ENCODE data around the gene TMEM218. TPM values are rescaled to one million over a fixed set of nuclear protein-coding genes. Genes with fewer than 3 reads are reported as not detected.

Gene TMEM218
- total RNA-seq, 2 experiments from 2014 or later: 11.3 TPM

GRCh38 chr11:125105926-125106325 is 5.5 kb downstream of the TMEM218 start:
- DNase-seq (no peak), ATAC-seq (no peak)
- no peak overlapping the region for H3K4me3 Mint-ChIP-seq
- H3K36me3 Mint-ChIP-seq (ENCODE audit: low read depth): peaks cover 18% of the 10 kb centered on the region
- peaks cover 24% of the 10 kb centered on the region for H3K4me1 Mint-ChIP-seq
- CTCF ChIA-PET: interaction anchor here (0.6 to 1.3 kb wide), 5 partner anchors 10 to 186 kb away, joined by 3 to 4 read pairs (median 3); no protein-coding TSS in a partner anchor
- no peak overlapping the region for H3K27ac Mint-ChIP-seq
- no peaks in the 10 kb centered on the region for H3K27me3 Mint-ChIP-seq
- POLR2A ChIA-PET: interaction anchor here (0.7 kb wide), 1 partner anchor 98 kb away, joined by 3 read pairs; no protein-coding TSS in a partner anchor
- no peaks in the 10 kb centered on the region for H3K9me3 Mint-ChIP-seq (ENCODE audit: low read depth)
- intact Hi-C loops (cut with DNase I, micrococcal nuclease): no loop called here

GRCh38 chr11:125102510-125102909 is 8.9 kb downstream of the TMEM218 start:
- ChIA-PET POLR2A (no interaction called here), CTCF (interaction anchor here (0.7 kb wide), 1 partner anchor 133 kb away, joined by 3 read pairs; no protein-coding TSS in a partner anchor)
- DNase-seq (no peak), ATAC-seq (no peak)
- Mint-ChIP-seq H3K4me1 (peaks cover 14% of the 10 kb centered on the region), H3K9me3 (ENCODE audit: low read depth) (no peaks in the 10 kb centered on the region), H3K27ac (no peak overlapping the region), H3K4me3 (no peak overlapping the region), H3K27me3 (no peaks in the 10 kb centered on the region), H3K36me3 (ENCODE audit: low read depth) (peaks cover 34% of the 10 kb centered on the region)
- intact Hi-C loops (cut with DNase I, micrococcal nuclease): no loop called here

- no peaks in the 10 kb centered on the region for H3K27me3 Mint-ChIP-seq
- POLR2A ChIA-PET: no interaction called here
- H3K36me3 Mint-ChIP-seq (ENCODE audit: low read depth): peaks cover 35% of the 10 kb centered on the region
- H3K9me3 Mint-ChIP-seq (ENCODE audit: low read depth): no peaks in the 10 kb centered on the region
- intact Hi-C loops (cut with DNase I, micrococcal nuclease): no loop called here
- H3K4me1 Mint-ChIP-seq: peaks cover 14% of the 10 kb centered on the region
- no peak overlapping the region for H3K4me3 Mint-ChIP-seq
- no peak for DNase-seq
- ATAC-seq: no peak
- CTCF ChIA-PET: no interaction called here
- H3K27ac Mint-ChIP-seq: no peak overlapping the region
Observed at GRCh38 chr11:125102025-125102424, 9.4 kb downstream of the TMEM218 start.

GRCh38 chr11:125101596-125101995 is 9.8 kb downstream of the TMEM218 start:
- Mint-ChIP-seq H3K36me3 (ENCODE audit: low read depth) (peaks cover 31% of the 10 kb centered on the region), H3K27ac (no peak overlapping the region), H3K9me3 (ENCODE audit: low read depth) (no peaks in the 10 kb centered on the region), H3K4me3 (no peak overlapping the region), H3K27me3 (no peaks in the 10 kb centered on the region), H3K4me1 (peaks cover 14% of the 10 kb centered on the region)
- intact Hi-C loops (cut with DNase I, micrococcal nuclease): no loop called here
- CTCF ChIA-PET: no interaction called here
- ATAC-seq (no peak), DNase-seq (no peak)
- POLR2A ChIA-PET: no interaction called here

- DNase-seq (no peak), ATAC-seq (no peak)
- intact Hi-C loops (cut with DNase I, micrococcal nuclease): no loop called here
- no peak overlapping the region for H3K4me3 Mint-ChIP-seq
- no peaks in the 10 kb centered on the region for H3K27me3 Mint-ChIP-seq
- CTCF ChIA-PET: interaction anchor here (0.5 kb wide), 1 partner anchor 40 kb away, joined by 3 read pairs; no protein-coding TSS in a partner anchor
- H3K36me3 Mint-ChIP-seq (ENCODE audit: low read depth): peaks cover 30% of the 10 kb centered on the region
- POLR2A ChIA-PET: no interaction called here
- H3K4me1 Mint-ChIP-seq: peaks cover 3% of the 10 kb centered on the region
- no peaks in the 10 kb centered on the region for H3K9me3 Mint-ChIP-seq (ENCODE audit: low read depth)
- H3K27ac Mint-ChIP-seq: no peak overlapping the region
Observed at GRCh38 chr11:125100136-125100535, 11.3 kb downstream of the TMEM218 start.

- Mint-ChIP-seq H3K4me3 (no peak overlapping the region), H3K27ac (no peak overlapping the region)
Observed at GRCh38 chr11:125094731-125095130, 16.7 kb downstream of the TMEM218 start.

GRCh38 chr11:125093502-125093901 is 17.9 kb downstream of the TMEM218 start:
- Mint-ChIP-seq H3K27ac (no peak overlapping the region), H3K4me1 (peaks cover 3% of the 10 kb centered on the region), H3K4me3 (no peak overlapping the region), H3K27me3 (no peaks in the 10 kb centered on the region), H3K36me3 (ENCODE audit: low read depth) (peaks cover 7% of the 10 kb centered on the region), H3K9me3 (ENCODE audit: low read depth) (no peaks in the 10 kb centered on the region)
- ChIA-PET CTCF (no interaction called here), POLR2A (no interaction called here)
- DNase-seq: no peak
- no peak for ATAC-seq
- intact Hi-C loops (cut with DNase I, micrococcal nuclease): loop anchor here in 1 of 2 experiments (5.0 to 10.0 kb wide), 2 partner anchors 254 to 311 kb away; no protein-coding TSS in a partner anchor

More at GRCh38 chr11:125094731-125095130, 16.7 kb downstream of the TMEM218 start:
- no peak for DNase-seq
- peaks cover 11% of the 10 kb centered on the region for H3K36me3 Mint-ChIP-seq (ENCODE audit: low read depth)
- ATAC-seq: no peak
- intact Hi-C loops (cut with DNase I, micrococcal nuclease): loop anchor here in 1 of 2 experiments (5.0 to 10.0 kb wide), 2 partner anchors 253 to 310 kb away; no protein-coding TSS in a partner anchor
- ChIA-PET POLR2A (no interaction called here), CTCF (no interaction called here)
- H3K27me3 Mint-ChIP-seq: no peaks in the 10 kb centered on the region
- H3K4me1 Mint-ChIP-seq: peaks cover 3% of the 10 kb centered on the region
- no peaks in the 10 kb centered on the region for H3K9me3 Mint-ChIP-seq (ENCODE audit: low read depth)

- no peaks in the 10 kb centered on the region for H3K9me3 Mint-ChIP-seq (ENCODE audit: low read depth)
- H3K27me3 Mint-ChIP-seq: no peaks in the 10 kb centered on the region
- ChIA-PET POLR2A (no interaction called here), CTCF (interaction anchor here (1.6 kb wide), 1 partner anchor 262 kb away, joined by 3 read pairs; no protein-coding TSS in a partner anchor)
- DNase-seq (no peak), ATAC-seq (no peak)
- peaks cover 3% of the 10 kb centered on the region for H3K4me1 Mint-ChIP-seq
- H3K27ac Mint-ChIP-seq: no peak overlapping the region
- H3K36me3 Mint-ChIP-seq (ENCODE audit: low read depth): peaks cover 4% of the 10 kb centered on the region
- intact Hi-C loops (cut with DNase I, micrococcal nuclease): loop anchor here in 1 of 2 experiments (5.0 to 10.0 kb wide), 2 partner anchors 255 to 312 kb away; no protein-coding TSS in a partner anchor
- H3K4me3 Mint-ChIP-seq: no peak overlapping the region
Observed at GRCh38 chr11:125092669-125093068, 18.8 kb downstream of the TMEM218 start.

- Mint-ChIP-seq H3K27ac (no peak overlapping the region), H3K36me3 (ENCODE audit: low read depth) (no peaks in the 10 kb centered on the region), H3K4me3 (no peak overlapping the region), H3K27me3 (no peaks in the 10 kb centered on the region), H3K4me1 (peaks cover 3% of the 10 kb centered on the region), H3K9me3 (ENCODE audit: low read depth) (no peaks in the 10 kb centered on the region)
- ChIA-PET CTCF (interaction anchor here (0.8 to 1.8 kb wide), 4 partner anchors 32 to 263 kb away, joined by 3 to 23 read pairs (median 6); no protein-coding TSS in a partner anchor), POLR2A (no interaction called here)
- no peak for DNase-seq
- ATAC-seq: no peak
- intact Hi-C loops (cut with DNase I, micrococcal nuclease): loop anchor here in 1 of 2 experiments (1.0 to 10.0 kb wide), 3 partner anchors 49 to 313 kb away; no protein-coding TSS in a partner anchor
Observed at GRCh38 chr11:125091877-125092664, 19.4 kb downstream of the TMEM218 start.

- ATAC-seq (peak; percentile 49), DNase-seq (no peak)
- Mint-ChIP-seq H3K27ac (no peak overlapping the region), H3K4me3 (no peak overlapping the region), H3K4me1 (peaks cover 3% of the 10 kb centered on the region), H3K9me3 (ENCODE audit: low read depth) (no peaks in the 10 kb centered on the region), H3K27me3 (no peaks in the 10 kb centered on the region), H3K36me3 (ENCODE audit: low read depth) (no peaks in the 10 kb centered on the region)
- ChIA-PET POLR2A (no interaction called here), CTCF (interaction anchor here (0.6 to 1.8 kb wide), 8 partner anchors 12 to 263 kb away, joined by 3 to 23 read pairs (median 4); no protein-coding TSS in a partner anchor)
- intact Hi-C loops (cut with DNase I, micrococcal nuclease): loop anchor here in 1 of 2 experiments (1.0 to 10.0 kb wide), 3 partner anchors 50 to 313 kb away; no protein-coding TSS in a partner anchor
Observed at GRCh38 chr11:125091247-125091876, 20.1 kb downstream of the TMEM218 start.

GRCh38 chr11:125090816-125091215 is 20.6 kb downstream of the TMEM218 start:
- ChIA-PET CTCF (interaction anchor here (0.7 to 1.8 kb wide), 6 partner anchors 13 to 264 kb away, joined by 3 to 23 read pairs (median 4); no protein-coding TSS in a partner anchor), POLR2A (no interaction called here)
- Mint-ChIP-seq H3K27ac (no peak overlapping the region), H3K4me3 (no peak overlapping the region), H3K4me1 (peaks cover 3% of the 10 kb centered on the region), H3K36me3 (ENCODE audit: low read depth) (no peaks in the 10 kb centered on the region), H3K27me3 (no peaks in the 10 kb centered on the region), H3K9me3 (ENCODE audit: low read depth) (no peaks in the 10 kb centered on the region)
- ATAC-seq (no peak), DNase-seq (no peak)
- intact Hi-C loops (cut with DNase I, micrococcal nuclease): loop anchor here in 1 of 2 experiments (1.0 to 10.0 kb wide), 3 partner anchors 50 to 314 kb away; no protein-coding TSS in a partner anchor

Data from activated CD4-positive, alpha-beta T cell treated with anti-CD3 and anti-CD28 coated beads for 36 hours (primary cell).